22Rv1 (cell line): ENCODE results near the gene SPTBN1.

ENCODE experiments used
- H3K27ac ChIP-seq: fragments of 450-650 bp; 2 replicates; pipeline ENCODE4 v1.5.1; 2017
- CTCF ChIP-seq: fragments of 450-650 bp; IDR thresholded peaks from 2 replicates; pipeline ENCODE4 v1.5.1; 2017; ENCODE audit warnings: mild to moderate bottlenecking
- ZFX ChIP-seq: fragments of 450-650 bp; IDR thresholded peaks from 2 replicates; pipeline ENCODE4 v1.6.1; 2017; ENCODE audit warnings: antibody characterized with exemption, borderline replicate concordance

Gene SPTBN1

GRCh38 chr2:54529935-54530334 is 73.8 kb downstream of the SPTBN1 start:
- TF ChIP-seq CTCF: no peak
- TF ChIP-seq ZFX: no peak
- H3K27ac ChIP-seq: no peak overlapping the region

DNA sequence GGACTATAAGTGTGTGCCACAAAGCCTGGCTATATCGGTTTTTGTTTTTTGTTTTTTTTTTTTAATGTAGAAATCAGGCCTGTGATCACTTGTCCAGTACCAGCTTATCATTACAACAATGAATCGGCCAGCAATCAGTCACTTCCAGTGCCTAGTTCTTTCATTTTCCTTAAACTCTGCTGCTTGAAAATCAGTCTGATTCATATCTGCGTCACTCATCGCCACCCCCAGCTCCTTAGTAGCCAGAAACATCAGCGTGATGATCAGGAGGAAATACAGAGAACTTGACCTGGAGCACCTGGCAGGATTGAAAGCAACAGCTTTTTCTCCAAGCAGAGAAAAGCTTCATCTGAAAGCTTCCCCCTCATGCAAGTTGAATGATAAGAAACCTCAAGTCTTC is 75.4 kb downstream of the SPTBN1 start:
- no peak overlapping the region for H3K27ac ChIP-seq
- TF ChIP-seq ZFX (no peak), CTCF (no peak)

DNA sequence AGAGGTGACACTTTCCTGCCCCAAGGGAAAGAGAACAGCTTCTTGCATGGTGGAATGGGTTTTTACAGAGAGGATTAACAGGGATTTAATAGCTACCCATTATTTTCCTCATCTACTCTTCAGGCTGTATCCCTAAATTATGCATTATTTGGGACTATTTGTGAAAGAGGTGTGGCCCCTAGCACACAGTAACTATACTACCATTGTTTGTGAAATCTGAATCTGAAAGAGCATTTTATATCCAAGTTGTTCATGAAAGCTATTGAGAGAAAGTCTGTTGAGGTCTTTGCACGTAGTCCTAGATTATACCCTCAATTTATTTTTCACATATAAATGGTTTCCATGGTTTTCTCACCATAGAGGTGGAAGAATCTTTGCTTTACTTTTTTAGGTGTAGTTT is 78.1 kb downstream of the SPTBN1 start:
- no peak overlapping the region for H3K27ac ChIP-seq
- TF ChIP-seq ZFX (no peak), CTCF (no peak)

DNA sequence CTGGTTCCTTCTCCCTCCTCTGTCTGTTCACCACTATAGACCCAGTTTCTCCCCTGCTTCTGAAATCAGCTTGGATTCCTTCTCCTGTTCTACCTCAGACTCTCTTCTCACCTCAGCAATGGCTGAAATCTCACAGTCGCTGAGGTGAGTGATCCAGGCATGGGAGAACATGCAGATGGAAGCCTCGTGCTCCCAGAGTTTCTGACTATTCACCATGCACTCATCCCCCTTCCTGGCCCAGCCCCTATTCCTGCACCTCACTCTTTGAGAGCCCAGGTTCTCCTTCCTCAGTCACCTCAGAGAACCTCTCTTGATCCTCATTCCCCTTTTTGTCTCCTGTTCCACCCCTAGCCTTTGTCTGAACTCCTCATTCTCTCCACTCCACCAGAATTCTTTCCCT is 78.5 kb downstream of the SPTBN1 start:
- no peak overlapping the region for H3K27ac ChIP-seq
- no peak for TF ChIP-seq CTCF
- TF ChIP-seq ZFX: no peak

DNA sequence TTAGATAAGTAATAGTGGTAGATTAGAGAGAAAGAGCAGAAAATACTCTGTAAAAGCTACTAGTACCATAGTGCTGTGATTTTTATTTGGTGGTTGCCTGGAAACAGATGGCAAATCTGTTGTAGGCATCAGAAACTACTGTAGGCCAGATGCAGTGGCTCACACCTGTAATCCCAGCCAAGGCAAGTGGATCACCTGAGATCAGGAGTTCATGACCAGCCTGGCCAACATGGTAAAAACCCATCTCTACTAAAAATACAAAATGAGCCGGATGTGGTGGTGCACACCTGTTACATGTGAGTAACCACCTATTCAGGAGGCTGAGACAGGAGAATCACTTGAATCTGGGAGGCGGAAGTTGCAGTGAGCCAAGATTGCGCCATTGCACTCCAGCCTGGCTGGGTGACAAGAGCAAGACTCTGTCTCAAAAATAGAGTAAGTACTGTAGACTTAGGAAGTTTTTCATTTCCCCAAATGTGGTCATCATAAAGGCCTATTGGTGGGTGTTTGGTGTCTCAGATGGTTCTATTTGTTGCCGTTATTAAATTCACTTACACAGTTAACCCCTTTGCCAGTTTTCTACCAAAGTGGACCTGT is 79.6 kb downstream of the SPTBN1 start:
- TF ChIP-seq CTCF (no peak), ZFX (no peak)
- no peak overlapping the region for H3K27ac ChIP-seq

DNA sequence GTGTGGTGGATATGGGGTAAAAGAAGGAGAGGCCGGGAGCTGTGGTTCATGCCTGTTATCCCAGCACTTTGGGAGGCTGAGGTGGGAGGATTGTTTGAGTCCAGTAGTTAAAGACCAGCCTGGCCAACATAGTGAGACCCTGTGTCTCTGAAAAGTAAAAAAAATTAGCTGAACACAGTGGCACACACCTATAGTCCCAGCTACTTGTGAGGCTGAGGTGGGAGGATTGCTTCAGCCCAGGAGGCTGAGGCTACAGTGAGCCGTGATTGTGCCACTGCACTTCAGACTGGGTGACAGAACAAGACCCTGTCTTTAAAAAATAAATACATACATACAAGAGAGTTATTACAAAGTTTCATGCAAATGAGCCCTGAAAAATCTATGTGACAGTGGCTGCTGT is 80.6 kb downstream of the SPTBN1 start:
- H3K27ac ChIP-seq: no peak overlapping the region
- no peak for TF ChIP-seq CTCF
- no peak for TF ChIP-seq ZFX

GRCh38 chr2:54538537-54538936 is 82.4 kb downstream of the SPTBN1 start:
- TF ChIP-seq CTCF: no peak
- no peak for TF ChIP-seq ZFX
- no peak overlapping the region for H3K27ac ChIP-seq
